Kidney (tissue), 14 donors: ENCODE measurements around the gene ZKSCAN4. TPM values are rescaled to one million over a fixed set of nuclear protein-coding genes. Genes with fewer than 3 reads are reported as not detected.

ENCODE experiments used
- DNase-seq, 5 donors: peaks; one replicate each; pipeline ENCODE4 v3.0.0-alpha.2; 2013 to 2020
- FAIRE-seq: peaks from 2 replicates; lab custom pipeline; 2012; peaks lifted over from hg19 to GRCh38; lab: Jason Lieb, UNC
- H3K27ac ChIP-seq, 2 donors: one replicate each; pipeline ENCODE4 v1.7.0; 2013; ENCODE audit warnings: low read depth in 2 of 2, low read length in 2 of 2, inconsistent platforms in 1 of 2
- H3K27me3 ChIP-seq: one replicate; pipeline ENCODE4 v1.7.1; 2013; ENCODE audit warnings: low read length, inconsistent platforms; ENCODE audit not compliant: control insufficient read depth, insufficient read depth
- H3K36me3 ChIP-seq, 3 donors: one replicate each; pipeline versions ENCODE4 v1.7.0 to v1.7.1; 2013; ENCODE audit warnings: low read length in 3 of 3, control low read depth in 1 of 3, inconsistent platforms in 1 of 3; ENCODE audit not compliant: insufficient read depth in 3 of 3, control insufficient read depth in 2 of 3
- H3K4me1 ChIP-seq, 3 donors: one replicate each; pipeline versions ENCODE4 v1.7.0 to v1.7.1; 2013; ENCODE audit warnings: low read length in 3 of 3, inconsistent platforms in 1 of 3, low read depth in 1 of 3; ENCODE audit not compliant: control insufficient read depth in 2 of 3, insufficient read depth in 2 of 3
- H3K4me3 ChIP-seq, 3 donors: one replicate each; pipeline versions ENCODE4 v1.7.0 to v1.8.1; 2013; ENCODE audit warnings: low read length in 3 of 3, control low read depth in 1 of 3, inconsistent platforms in 1 of 3
- H3K9ac ChIP-seq, 3 donors: one replicate each; pipeline versions ENCODE4 v1.7.0 to v1.7.1; 2013; ENCODE audit warnings: low read length in 3 of 3, control low read depth in 1 of 3, inconsistent platforms in 1 of 3
- H3K9me3 ChIP-seq, 3 donors: one replicate each; pipeline versions ENCODE4 v1.7.0 to v1.7.1; 2013; ENCODE audit warnings: low read length in 3 of 3, control low read depth in 1 of 3, inconsistent platforms in 1 of 3; ENCODE audit not compliant: control insufficient read depth in 2 of 3, insufficient read depth in 1 of 3
- intact Hi-C: fragments of 100-400 bp; cut with DNase I; formaldehyde crosslinking; loops from one replicate; pipeline ENCODE4 v1.11.1; 2022
- polyA plus RNA-seq: library from polyadenylated mRNA; stranded (reverse); fragments of 350-450 nt; fragmentation: Illumina TruSeq; extraction: RNeasy Lipid Tissue Mini Kit (QIAGEN cat#74804); gene quantifications from one replicate; pipeline ENCODE4 v1.2.3, GENCODE V29; 2014; ENCODE audit warnings: low read depth, low replicate concordance; ENCODE audit not compliant: insufficient read depth
- total RNA-seq: library from RNA; stranded (reverse); fragmentation: NEBNext Ultra II Directional; extraction: Animal tissue kit (Norgen Biotek cat#: 25700); gene quantifications from one replicate; pipeline ENCODE4 v1.2.1, GENCODE V29; 2021
- TF ChIP-seq, protein P1 (sequence below): IDR thresholded peaks from 3 replicates; pipeline ENCODE4 v1.5.1; 2012; ENCODE audit warnings: mild to moderate bottlenecking, moderate library complexity, borderline replicate concordance; ENCODE audit not compliant: insufficient read depth; ENCODE audit errors: extremely low read depth
- donor health status: control.
- donor health status: control.
- donor health status: control.
- donor health status: control.
- donor health status: control.
- donor health status: DM: yes; HTN: yes; CAD: no.
- donor health status: Normal renal cell carcinoma (clear cell type).

Gene ZKSCAN4
- total and polyA plus RNA-seq, 2 donors from 2014 or later = 3.9 to 7.4 TPM

DNA sequence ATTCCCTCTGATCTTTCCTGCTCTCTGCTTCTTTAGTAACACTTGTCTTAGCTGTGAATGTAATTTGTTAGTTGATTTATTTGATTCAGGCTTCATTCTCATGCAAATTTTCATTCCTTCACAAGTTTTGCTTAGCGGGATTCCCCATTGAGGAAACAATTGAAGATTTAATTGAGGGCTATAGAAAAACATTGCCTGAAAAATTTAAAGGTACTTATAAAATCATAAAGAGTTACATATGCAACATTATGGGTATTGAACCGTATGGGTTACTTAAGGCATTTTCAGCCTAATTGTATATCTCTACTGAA is 38.9 kb downstream of the ZKSCAN4 start:
- peaks cover 63% of the 10 kb centered on the region for H3K27me3 ChIP-seq
- TF ChIP-seq, protein P1, sequence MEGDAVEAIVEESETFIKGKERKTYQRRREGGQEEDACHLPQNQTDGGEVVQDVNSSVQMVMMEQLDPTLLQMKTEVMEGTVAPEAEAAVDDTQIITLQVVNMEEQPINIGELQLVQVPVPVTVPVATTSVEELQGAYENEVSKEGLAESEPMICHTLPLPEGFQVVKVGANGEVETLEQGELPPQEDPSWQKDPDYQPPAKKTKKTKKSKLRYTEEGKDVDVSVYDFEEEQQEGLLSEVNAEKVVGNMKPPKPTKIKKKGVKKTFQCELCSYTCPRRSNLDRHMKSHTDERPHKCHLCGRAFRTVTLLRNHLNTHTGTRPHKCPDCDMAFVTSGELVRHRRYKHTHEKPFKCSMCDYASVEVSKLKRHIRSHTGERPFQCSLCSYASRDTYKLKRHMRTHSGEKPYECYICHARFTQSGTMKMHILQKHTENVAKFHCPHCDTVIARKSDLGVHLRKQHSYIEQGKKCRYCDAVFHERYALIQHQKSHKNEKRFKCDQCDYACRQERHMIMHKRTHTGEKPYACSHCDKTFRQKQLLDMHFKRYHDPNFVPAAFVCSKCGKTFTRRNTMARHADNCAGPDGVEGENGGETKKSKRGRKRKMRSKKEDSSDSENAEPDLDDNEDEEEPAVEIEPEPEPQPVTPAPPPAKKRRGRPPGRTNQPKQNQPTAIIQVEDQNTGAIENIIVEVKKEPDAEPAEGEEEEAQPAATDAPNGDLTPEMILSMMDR = no peak
- H3K9me3 ChIP-seq = no peaks in the 10 kb centered on the region
- H3K4me3 ChIP-seq = no peak overlapping the region
- no peaks in the 10 kb centered on the region for H3K36me3 ChIP-seq
- intact Hi-C loops = no loop called here
- FAIRE-seq (no peak), DNase-seq (no peak)
- peaks cover 0 to under 1% (median 0%) of the 10 kb centered on the region in 3 donors for H3K4me1 ChIP-seq
- H3K27ac ChIP-seq = no peak overlapping the region
- no peak overlapping the region for H3K9ac ChIP-seq

DNA sequence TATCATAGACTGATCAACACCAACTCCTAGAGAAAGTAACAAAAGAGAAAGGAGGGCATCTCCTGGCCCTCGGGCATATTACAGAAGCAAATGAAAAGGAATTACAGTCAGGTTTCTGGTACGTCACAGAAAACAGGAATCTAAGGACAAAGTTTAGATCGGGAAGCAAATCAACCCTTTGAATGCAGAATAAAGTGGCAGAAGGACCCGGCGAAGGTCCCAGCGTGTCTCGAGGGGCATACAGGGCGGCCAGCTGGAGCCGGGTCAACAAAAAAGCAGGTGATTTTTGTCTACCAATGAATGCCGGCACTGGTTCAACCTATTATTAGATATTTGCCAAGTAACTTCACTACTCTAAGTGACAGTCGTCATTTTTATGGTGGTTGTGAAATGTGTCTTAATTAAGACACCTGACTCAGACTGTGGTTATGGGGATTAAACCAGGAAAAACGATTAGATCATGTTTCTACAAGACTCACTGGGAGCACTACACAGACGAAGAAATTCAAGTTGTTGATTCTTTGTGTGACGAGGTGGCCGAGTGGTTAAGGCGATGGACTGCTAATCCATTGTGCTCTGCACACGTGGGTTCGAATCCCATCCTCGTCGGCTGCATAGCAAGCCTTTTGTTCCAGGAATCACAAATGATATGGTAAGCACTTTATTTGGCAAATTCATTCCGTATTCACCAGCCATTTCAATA is 39.4 kb downstream of the ZKSCAN4 start:
- TF ChIP-seq, protein P1 = no peak
- intact Hi-C loops = no loop called here
- Histone ChIP-seq H3K27me3 (peaks cover 68% of the 10 kb centered on the region), H3K27ac (no peak overlapping the region), H3K4me1 (no peaks in the 10 kb centered on the region), H3K9ac (no peak overlapping the region), H3K9me3 (no peaks in the 10 kb centered on the region), H3K4me3 (peak overlapping the region in 2 of 3 donors; percentile 11 to 46), H3K36me3 (no peaks in the 10 kb centered on the region)
- peak in 4 of 5 donors; percentile 43 to 62 (median 54) for DNase-seq
- no peak for FAIRE-seq

DNA sequence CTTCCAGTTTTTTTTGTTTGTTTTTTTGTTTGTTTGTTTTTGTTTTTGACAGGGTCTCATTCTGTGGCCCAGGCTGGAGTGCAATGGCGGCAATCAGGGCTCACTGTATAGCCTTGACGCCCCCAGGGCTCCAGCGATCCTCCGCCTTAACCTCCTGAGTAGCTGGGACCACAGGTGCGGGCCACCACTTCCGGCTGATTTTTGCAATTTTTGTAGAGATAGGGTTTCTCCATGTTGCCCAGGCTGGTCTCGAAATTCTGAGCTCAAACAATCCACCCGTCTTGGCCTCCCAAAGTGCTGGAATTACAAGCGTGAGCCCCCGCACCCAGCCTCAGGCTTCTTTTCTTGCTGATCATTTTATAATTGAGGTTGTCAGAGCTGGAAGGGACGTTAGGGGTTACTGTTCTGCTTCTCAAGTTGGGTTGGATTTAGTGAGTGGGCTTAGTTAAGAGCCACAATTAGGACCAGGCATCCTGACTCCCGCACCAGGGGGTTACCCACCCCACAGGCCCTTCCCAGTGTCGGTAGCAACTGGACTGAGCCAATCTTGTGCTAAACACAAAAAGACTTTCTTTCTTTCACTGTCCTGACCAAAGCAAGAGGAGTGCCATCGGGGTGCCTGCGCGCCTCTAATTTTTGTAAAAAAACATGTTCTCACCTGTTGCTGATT is 40.1 kb downstream of the ZKSCAN4 start:
- Histone ChIP-seq H3K27me3 (peaks cover 75% of the 10 kb centered on the region), H3K36me3 (no peaks in the 10 kb centered on the region), H3K4me1 (no peaks in the 10 kb centered on the region), H3K4me3 (peak overlapping the region in 2 of 3 donors; percentile 11 to 46), H3K9me3 (no peaks in the 10 kb centered on the region), H3K27ac (no peak overlapping the region), H3K9ac (no peak overlapping the region)
- peak in 2 of 5 donors; percentile 17 to 38 for DNase-seq
- FAIRE-seq = no peak
- TF ChIP-seq, protein P1 = no peak
- intact Hi-C loops = no loop called here
